HEK293T (cell line): Measurements from ENCODE around the gene XBP1.

Experiments
- BHLHE40 ChIP-seq: fragments of 450-650 bp; IDR thresholded peaks from 2 replicates; pipeline ENCODE4 v1.6.1; 2016; ENCODE audit warnings: mild to moderate bottlenecking, moderate library complexity, borderline replicate concordance
- CTBP1 ChIP-seq: fragments of 450-650 bp; IDR thresholded peaks from 2 replicates; pipeline ENCODE4 v1.6.1; 2016; ENCODE audit warnings: borderline replicate concordance
- ELF4 ChIP-seq: fragments of 450-650 bp; IDR thresholded peaks from 2 replicates; pipeline ENCODE4 v1.6.1; 2017; ENCODE audit warnings: antibody characterized with exemption
- FOXK2 ChIP-seq: fragments of 450-650 bp; IDR thresholded peaks from 2 replicates; pipeline ENCODE4 v1.6.1; 2016; ENCODE audit warnings: mild to moderate bottlenecking
- FOXM1 ChIP-seq: fragments of 450-650 bp; IDR thresholded peaks from 2 replicates; pipeline ENCODE4 v1.6.1; 2017; ENCODE audit warnings: mild to moderate bottlenecking, borderline replicate concordance
- HDGF ChIP-seq: fragments of 450-650 bp; IDR thresholded peaks from 2 replicates; pipeline ENCODE4 v1.6.1; 2017; ENCODE audit warnings: antibody characterized with exemption, borderline replicate concordance
- L3MBTL2 ChIP-seq: fragments of 450-650 bp; conservative IDR thresholded peaks from 2 replicates; pipeline ENCODE4 v1.6.1; 2016; ENCODE audit warnings: mild to moderate bottlenecking
- NFRKB ChIP-seq: fragments of 450-650 bp; IDR thresholded peaks from 2 replicates; pipeline ENCODE4 v1.6.1; 2016; ENCODE audit warnings: mild to moderate bottlenecking, moderate library complexity
- PKNOX1 ChIP-seq: fragments of 450-650 bp; IDR thresholded peaks from 2 replicates; pipeline ENCODE4 v1.6.1; 2016
- SP1 ChIP-seq: fragments of 450-650 bp; IDR thresholded peaks from 2 replicates; pipeline ENCODE4 v1.6.1; 2017
- SUZ12 ChIP-seq: fragments of 450-650 bp; IDR thresholded peaks from 2 replicates; pipeline ENCODE4 v1.6.1; 2016; ENCODE audit warnings: mild to moderate bottlenecking
- TARDBP ChIP-seq: fragments of 450-650 bp; IDR thresholded peaks from 2 replicates; pipeline ENCODE4 v1.6.1; 2016

- no peak for TF ChIP-seq FOXM1
- TF ChIP-seq ELF4: no peak
- TF ChIP-seq CTBP1: no peak
- TF ChIP-seq TARDBP: no peak
- no peak for TF ChIP-seq HDGF
- TF ChIP-seq PKNOX1: no peak
- no peak for TF ChIP-seq SP1
- TF ChIP-seq L3MBTL2: no peak
- no peak for TF ChIP-seq SUZ12
- no peak for TF ChIP-seq BHLHE40
- no peak for TF ChIP-seq NFRKB
- TF ChIP-seq FOXK2: no peak
These were observed 22.7 kb upstream of the XBP1 start for GRCh38 chr22:28822930-28823551.
